K562 (cell line): ENCODE data around the gene SMU1. TPM values are rescaled to one million over a fixed set of nuclear protein-coding genes. Genes with fewer than 3 reads are reported as not detected.

Experiments
- CBFA2T2 ChIP-seq: fragments of 450-650 bp; conservative IDR thresholded peaks from 2 replicates; pipeline ENCODE4 v1.6.1; 2017; ENCODE audit warnings: mild to moderate bottlenecking
- CBX2 ChIP-seq: fragments of 200-600 bp; sonication (generic); IDR thresholded peaks from one replicate; pipeline ENCODE4 v1.6.1; 2012; ENCODE audit warnings: mild to moderate bottlenecking, low read length, inconsistent platforms; ENCODE audit not compliant: insufficient read depth, poor library complexity, severe bottlenecking
- ELK3 ChIP-seq: fragments of 450-650 bp; formaldehyde crosslinking; IDR thresholded peaks from 2 replicates; pipeline ENCODE4 v1.4.0; 2020; ENCODE audit warnings: mild to moderate bottlenecking
- EWSR1 ChIP-seq: fragments of 450-650 bp; IDR thresholded peaks from 2 replicates; pipeline ENCODE4 v1.6.1; 2018; ENCODE audit warnings: borderline replicate concordance, mild to moderate bottlenecking, low read depth, moderate library complexity; ENCODE audit not compliant: partially characterized antibody
- NR2C1 ChIP-seq, 2 experiments: fragments of 450-650 bp; IDR thresholded peaks; 2 replicates each; pipeline ENCODE4 v1.6.1; 2017; ENCODE audit warnings: mild to moderate bottlenecking in 2 of 2, antibody characterized with exemption in 1 of 2, inconsistent platforms in 1 of 2, missing compliant biosample characterization in 1 of 2, missing genetic modification characterization in 1 of 2
- STAT6 ChIP-seq: sonication (generic); formaldehyde crosslinking; IDR thresholded peaks from 2 replicates; pipeline ENCODE4 v1.8.1; 2023; ENCODE audit warnings: mild to moderate bottlenecking, missing genetic modification reagents
- ZNF165 ChIP-seq: fragments of 250-450 bp; sonication (Bioruptor Pico); IDR thresholded peaks from 2 replicates; pipeline ENCODE4 v1.4.0; 2020; ENCODE audit warnings: borderline replicate concordance
- ZNF518B ChIP-seq: fragments of 250-450 bp; sonication (Bioruptor Pico); IDR thresholded peaks from 2 replicates; pipeline ENCODE4 v1.5.0; 2021; ENCODE audit warnings: mild to moderate bottlenecking, moderate library complexity
- polyA plus RNA-seq, 8 experiments: library from polyadenylated mRNA; depleted of rRNA in 4 of 8; stranded (reverse) in 5 of 8; unstranded in 3 of 8; fragments of >200 nt; fragmentation: Nextera tagmentation in 2 of 8; fragmentation: Illumina TruSeq in 1 of 8; extraction: Ambion mirVana in 2 of 8; extraction: Trizol in 1 of 8; gene quantifications; 2 replicates each; pipeline versions ENCODE4 v1.2.1 to v1.2.3, GENCODE V29; 2011 to 2014; ENCODE audit warnings: inconsistent platforms in 1 of 8, missing spikeins in 1 of 8
- total RNA-seq, 7 experiments: library from RNA; depleted of rRNA in 6 of 7; stranded (reverse); fragments of >200 nt in 6 of 7; fragmentation: Illumina TruSeq in 2 of 7; extraction: Trizol in 2 of 7; gene quantifications; 2 replicates each; pipeline versions ENCODE4 v1.2.1 to v1.2.3, GENCODE V29; 2011 to 2021; ENCODE audit warnings: low replicate concordance in 1 of 7
- TF ChIP-seq, protein P1 (sequence below): fragments of 450-650 bp; IDR thresholded peaks from 2 replicates; pipeline ENCODE4 v1.6.1; 2017; ENCODE audit warnings: antibody characterized with exemption, mild to moderate bottlenecking
- TF ChIP-seq, protein P2 (sequence below), 3 experiments: fragments of 200-800 bp in 1 of 3; sonication (Bioruptor generic) in 1 of 3; sonication (generic) in 1 of 3; formaldehyde crosslinking in 1 of 3; IDR thresholded peaks; 2 replicates each; pipeline versions ENCODE4 v1.6.1 to v1.8.0; 2016 to 2022; ENCODE audit warnings: mild to moderate bottlenecking in 2 of 3, missing compliant biosample characterization in 2 of 3, missing genetic modification characterization in 2 of 3, missing genetic modification reagents in 1 of 3

SMU1 gene
- total and polyA plus RNA-seq, 9 of the 15 experiments (the other 6 are each of a cell fraction or from before 2014, with no cell fraction given) = 13.2 to 33.4 (median 20.7) TPM

DNA sequence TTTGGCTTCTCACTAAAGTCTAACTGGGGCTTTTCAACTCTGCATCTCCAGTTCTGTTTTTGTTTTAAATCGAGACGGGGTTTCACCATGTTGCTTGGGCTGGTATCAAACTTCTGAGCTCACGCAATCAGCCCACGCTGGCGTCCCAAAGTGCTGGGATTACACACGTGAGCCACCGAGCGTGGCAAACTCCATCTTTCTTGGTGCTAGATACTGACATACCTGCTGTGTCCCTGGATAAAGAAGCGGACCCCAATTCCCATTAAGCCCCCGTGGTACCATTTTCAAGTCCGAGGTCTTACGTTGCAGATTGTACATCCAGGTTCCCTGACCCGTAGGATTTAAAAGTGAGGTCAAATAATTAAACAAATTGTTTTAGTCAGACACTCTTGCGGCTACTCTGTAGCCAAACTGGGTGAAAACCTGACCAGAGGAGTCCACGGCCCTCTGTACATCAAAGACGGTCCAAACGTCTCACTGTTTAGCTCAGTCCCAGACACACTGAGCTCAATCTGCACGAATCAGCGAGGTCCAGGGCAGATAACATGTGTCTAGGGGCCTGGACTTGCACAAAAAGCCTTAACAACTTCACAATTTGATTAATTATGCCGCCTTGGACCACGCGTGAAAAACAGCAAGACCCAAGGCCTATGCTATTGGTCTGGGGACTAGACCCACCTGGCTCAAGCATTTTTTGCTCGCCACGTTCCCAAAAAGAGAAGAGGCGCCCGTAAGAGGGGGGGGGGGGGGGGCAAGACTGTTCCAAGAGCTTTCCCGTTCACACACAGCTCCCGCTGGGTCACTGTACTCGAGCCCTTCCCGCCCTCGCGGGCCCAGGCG lies 52.1 kb downstream of the SMU1 start (continued):
- no peak for TF ChIP-seq STAT6 (CRISPR knock-in tag)
- TF ChIP-seq NR2C1 (IDR thresholded peaks at IDR 0.05) = no peak
- TF ChIP-seq NR2C1 (tag; IDR thresholded peaks at IDR 0.05) = peak; percentile 23; the same call in 1 of the 2 replicates
- no peak for TF ChIP-seq CBFA2T2
- TF ChIP-seq, protein P1, sequence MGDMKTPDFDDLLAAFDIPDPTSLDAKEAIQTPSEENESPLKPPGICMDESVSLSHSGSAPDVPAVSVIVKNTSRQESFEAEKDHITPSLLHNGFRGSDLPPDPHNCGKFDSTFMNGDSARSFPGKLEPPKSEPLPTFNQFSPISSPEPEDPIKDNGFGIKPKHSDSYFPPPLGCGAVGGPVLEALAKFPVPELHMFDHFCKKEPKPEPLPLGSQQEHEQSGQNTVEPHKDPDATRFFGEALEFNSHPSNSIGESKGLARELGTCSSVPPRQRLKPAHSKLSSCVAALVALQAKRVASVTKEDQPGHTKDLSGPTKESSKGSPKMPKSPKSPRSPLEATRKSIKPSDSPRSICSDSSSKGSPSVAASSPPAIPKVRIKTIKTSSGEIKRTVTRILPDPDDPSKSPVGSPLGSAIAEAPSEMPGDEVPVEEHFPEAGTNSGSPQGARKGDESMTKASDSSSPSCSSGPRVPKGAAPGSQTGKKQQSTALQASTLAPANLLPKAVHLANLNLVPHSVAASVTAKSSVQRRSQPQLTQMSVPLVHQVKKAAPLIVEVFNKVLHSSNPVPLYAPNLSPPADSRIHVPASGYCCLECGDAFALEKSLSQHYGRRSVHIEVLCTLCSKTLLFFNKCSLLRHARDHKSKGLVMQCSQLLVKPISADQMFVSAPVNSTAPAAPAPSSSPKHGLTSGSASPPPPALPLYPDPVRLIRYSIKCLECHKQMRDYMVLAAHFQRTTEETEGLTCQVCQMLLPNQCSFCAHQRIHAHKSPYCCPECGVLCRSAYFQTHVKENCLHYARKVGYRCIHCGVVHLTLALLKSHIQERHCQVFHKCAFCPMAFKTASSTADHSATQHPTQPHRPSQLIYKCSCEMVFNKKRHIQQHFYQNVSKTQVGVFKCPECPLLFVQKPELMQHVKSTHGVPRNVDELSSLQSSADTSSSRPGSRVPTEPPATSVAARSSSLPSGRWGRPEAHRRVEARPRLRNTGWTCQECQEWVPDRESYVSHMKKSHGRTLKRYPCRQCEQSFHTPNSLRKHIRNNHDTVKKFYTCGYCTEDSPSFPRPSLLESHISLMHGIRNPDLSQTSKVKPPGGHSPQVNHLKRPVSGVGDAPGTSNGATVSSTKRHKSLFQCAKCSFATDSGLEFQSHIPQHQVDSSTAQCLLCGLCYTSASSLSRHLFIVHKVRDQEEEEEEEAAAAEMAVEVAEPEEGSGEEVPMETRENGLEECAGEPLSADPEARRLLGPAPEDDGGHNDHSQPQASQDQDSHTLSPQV = peak; percentile 62; the same call in 1 of the 2 replicates
- TF ChIP-seq, protein P2, sequence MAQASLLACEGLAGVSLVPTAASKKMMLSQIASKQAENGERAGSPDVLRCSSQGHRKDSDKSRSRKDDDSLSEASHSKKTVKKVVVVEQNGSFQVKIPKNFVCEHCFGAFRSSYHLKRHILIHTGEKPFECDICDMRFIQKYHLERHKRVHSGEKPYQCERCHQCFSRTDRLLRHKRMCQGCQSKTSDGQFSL (CRISPR knock-in tag; IDR thresholded peaks at IDR 0.05) = peak; percentile 93; the same call in 1 of the 2 replicates
- TF ChIP-seq, protein P2 (tag; IDR thresholded peaks at IDR 0.05) = peak in 1 of 2 experiments; percentile 95; a peak in 2 of 4 replicates
- no peak for TF ChIP-seq ZNF165 (CRISPR knock-in tag)
- TF ChIP-seq ZNF518B (CRISPR knock-in tag) = no peak
- no peak for TF ChIP-seq CBX2
- no peak for TF ChIP-seq ELK3 (CRISPR knock-in tag)
- TF ChIP-seq EWSR1 = no peak
